GM12892 (cell line): Measurements from ENCODE around the gene CYP2E1.

Source experiments
- POLR2A ChIP-seq: IDR thresholded peaks from 2 replicates; pipeline ENCODE4 v1.6.1; 2011; ENCODE audit warnings: low read depth, low read length, control low read depth
- TAF1 ChIP-seq: IDR thresholded peaks from 2 replicates; pipeline ENCODE4 v1.6.1; 2011; ENCODE audit warnings: low read depth, mild to moderate bottlenecking, control low read depth, low read length, borderline replicate concordance

DNA sequence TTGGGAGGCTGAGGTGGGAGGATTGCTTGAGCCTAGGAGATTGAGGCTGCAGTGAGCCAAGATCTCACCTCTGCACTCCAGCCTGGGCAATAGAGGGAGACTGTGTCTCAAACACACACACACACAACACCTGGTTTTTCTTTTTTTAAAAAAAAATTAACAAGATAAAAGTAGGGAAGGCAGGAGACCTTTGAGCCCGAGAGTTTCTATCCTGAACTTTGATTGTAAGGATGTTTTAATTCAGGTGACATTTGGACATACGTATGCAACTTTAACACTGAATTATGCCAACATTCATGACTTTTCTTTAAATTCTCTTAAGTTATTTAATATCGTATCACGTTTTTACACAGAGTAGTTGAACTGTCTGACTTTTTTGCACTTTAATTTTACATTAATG lies 11.7 kb upstream of the CYP2E1 start:
- TF ChIP-seq POLR2A (no peak), TAF1 (no peak)
